SK-N-SH treated with all-trans-retinoic acid at 6 μM for 48 hours (cell line): ENCODE data around the gene SURF4.

Experiments used
- ATAC-seq: fragments of 200-7000 bp; cut with Tn5 transposase; 3 replicates; pipeline ENCODE4 v1.9.1; 2020; ENCODE audit warnings: mild to moderate bottlenecking, moderate library complexity
- ARNTL ChIP-seq: fragments of 450-650 bp; formaldehyde crosslinking; IDR thresholded peaks from 2 replicates; pipeline ENCODE4 v1.5.0; 2020; ENCODE audit warnings: low read depth, mild to moderate bottlenecking, moderate library complexity, borderline replicate concordance
- BACH2 ChIP-seq: fragments of 250-450 bp; sonication (Bioruptor Pico); IDR thresholded peaks from 2 replicates; pipeline ENCODE4 v1.9.0; 2021; ENCODE audit warnings: mild to moderate bottlenecking, borderline replicate concordance
- CREB5 ChIP-seq: fragments of 250-450 bp; sonication (Bioruptor Pico); IDR thresholded peaks from 2 replicates; pipeline ENCODE4 v1.5.1; 2020; ENCODE audit warnings: low read depth, mild to moderate bottlenecking, moderate library complexity
- CSDC2 ChIP-seq: fragments of 250-450 bp; sonication (Bioruptor Pico); IDR thresholded peaks from 2 replicates; pipeline ENCODE4 v1.5.0; 2020; ENCODE audit warnings: mild to moderate bottlenecking, moderate library complexity
- CSRNP3 ChIP-seq: fragments of 250-450 bp; sonication (Bioruptor Pico); IDR thresholded peaks from 2 replicates; pipeline ENCODE4 v1.5.1; 2021; ENCODE audit warnings: mild to moderate bottlenecking, moderate library complexity
- ESRRG ChIP-seq: fragments of 250-450 bp; sonication (Bioruptor Pico); IDR thresholded peaks from 2 replicates; pipeline ENCODE4 v1.6.1; 2021; ENCODE audit warnings: mild to moderate bottlenecking
- GLIS3 ChIP-seq: fragments of 250-450 bp; sonication (Bioruptor Pico); IDR thresholded peaks from 2 replicates; pipeline ENCODE4 v1.5.0; 2020; ENCODE audit warnings: mild to moderate bottlenecking, moderate library complexity
- ISL1 ChIP-seq: fragments of 250-450 bp; sonication (Bioruptor Pico); IDR thresholded peaks from 2 replicates; pipeline ENCODE4 v2.1.2; 2022; ENCODE audit warnings: mild to moderate bottlenecking, moderate library complexity
- OSR1 ChIP-seq: fragments of 250-450 bp; sonication (Bioruptor Pico); IDR thresholded peaks from 2 replicates; pipeline ENCODE4 v1.8.0; 2022; ENCODE audit warnings: moderate library complexity, mild to moderate bottlenecking, inconsistent platforms
- PATZ1 ChIP-seq: fragments of 250-450 bp; sonication (Bioruptor Pico); IDR thresholded peaks from 2 replicates; pipeline ENCODE4 v1.8.0; 2020; ENCODE audit warnings: mild to moderate bottlenecking, moderate library complexity, borderline replicate concordance
- POU6F1 ChIP-seq: fragments of 250-450 bp; sonication (Bioruptor Pico); IDR thresholded peaks from 2 replicates; pipeline ENCODE4 v1.8.0; 2021; ENCODE audit warnings: low read depth, mild to moderate bottlenecking, moderate library complexity, borderline replicate concordance
- PPARA ChIP-seq: fragments of 250-450 bp; sonication (Bioruptor Pico); IDR thresholded peaks from 2 replicates; pipeline ENCODE4 v1.5.0; 2020; ENCODE audit warnings: mild to moderate bottlenecking, borderline replicate concordance
- RARB ChIP-seq: fragments of 250-450 bp; sonication (Bioruptor Pico); IDR thresholded peaks from 2 replicates; pipeline ENCODE4 v1.8.0; 2021; ENCODE audit warnings: mild to moderate bottlenecking, moderate library complexity
- TCF4 ChIP-seq: fragments of 250-450 bp; sonication (Bioruptor Pico); IDR thresholded peaks from 2 replicates; pipeline ENCODE4 v1.8.0; 2021; ENCODE audit warnings: mild to moderate bottlenecking, moderate library complexity, borderline replicate concordance
- TOX ChIP-seq: fragments of 250-450 bp; sonication (Bioruptor Pico); IDR thresholded peaks from 2 replicates; pipeline ENCODE4 v1.8.0; 2021; ENCODE audit warnings: mild to moderate bottlenecking, moderate library complexity, borderline replicate concordance
- ZC3H10 ChIP-seq: fragments of 250-450 bp; sonication (Bioruptor Pico); IDR thresholded peaks from 2 replicates; pipeline ENCODE4 v1.5.1; 2021; ENCODE audit warnings: mild to moderate bottlenecking, moderate library complexity
- ZFP3 ChIP-seq: fragments of 250-450 bp; sonication (Bioruptor Pico); IDR thresholded peaks from 2 replicates; pipeline ENCODE4 v1.5.0; 2020; ENCODE audit warnings: mild to moderate bottlenecking, moderate library complexity
- ZFP30 ChIP-seq: fragments of 450-650 bp; formaldehyde crosslinking; IDR thresholded peaks from 2 replicates; pipeline ENCODE4 v1.5.0; 2022; ENCODE audit warnings: mild to moderate bottlenecking, moderate library complexity
- ZNF565 ChIP-seq: fragments of 450-650 bp; formaldehyde crosslinking; conservative IDR thresholded peaks from 2 replicates; pipeline ENCODE4 v1.5.0; 2020; ENCODE audit warnings: low read depth, mild to moderate bottlenecking, moderate library complexity
- ZNF70 ChIP-seq: fragments of 450-650 bp; formaldehyde crosslinking; IDR thresholded peaks from 2 replicates; pipeline ENCODE4 v1.5.0; 2020; ENCODE audit warnings: mild to moderate bottlenecking, moderate library complexity
- ZNF8 ChIP-seq: fragments of 450-650 bp; formaldehyde crosslinking; IDR thresholded peaks from 2 replicates; pipeline ENCODE4 v1.5.0; 2020; ENCODE audit warnings: mild to moderate bottlenecking, moderate library complexity
- TF ChIP-seq, protein P1 (sequence below): fragments of 250-450 bp; sonication (Bioruptor Pico); IDR thresholded peaks from 2 replicates; pipeline ENCODE4 v1.5.0; 2020; ENCODE audit warnings: mild to moderate bottlenecking, moderate library complexity

Gene SURF4

GRCh38 chr9:133346021-133346785, 29.7 kb downstream of the SURF4 start:
- no peak for ATAC-seq
- TF ChIP-seq ZNF8 (no peak), CREB5 (CRISPR knock-in tag) (no peak), OSR1 (no peak), ZNF70 (CRISPR knock-in tag) (no peak), RARB (CRISPR knock-in tag) (no peak), TCF4 (CRISPR knock-in tag) (no peak), ARNTL (CRISPR knock-in tag) (no peak), ISL1 (no peak), POU6F1 (CRISPR knock-in tag) (no peak), BACH2 (CRISPR knock-in tag) (no peak), ZNF565 (CRISPR knock-in tag) (no peak), CSDC2 (no peak), TOX (CRISPR knock-in tag) (no peak), ZC3H10 (CRISPR knock-in tag) (no peak)
- TF ChIP-seq, protein P1, sequence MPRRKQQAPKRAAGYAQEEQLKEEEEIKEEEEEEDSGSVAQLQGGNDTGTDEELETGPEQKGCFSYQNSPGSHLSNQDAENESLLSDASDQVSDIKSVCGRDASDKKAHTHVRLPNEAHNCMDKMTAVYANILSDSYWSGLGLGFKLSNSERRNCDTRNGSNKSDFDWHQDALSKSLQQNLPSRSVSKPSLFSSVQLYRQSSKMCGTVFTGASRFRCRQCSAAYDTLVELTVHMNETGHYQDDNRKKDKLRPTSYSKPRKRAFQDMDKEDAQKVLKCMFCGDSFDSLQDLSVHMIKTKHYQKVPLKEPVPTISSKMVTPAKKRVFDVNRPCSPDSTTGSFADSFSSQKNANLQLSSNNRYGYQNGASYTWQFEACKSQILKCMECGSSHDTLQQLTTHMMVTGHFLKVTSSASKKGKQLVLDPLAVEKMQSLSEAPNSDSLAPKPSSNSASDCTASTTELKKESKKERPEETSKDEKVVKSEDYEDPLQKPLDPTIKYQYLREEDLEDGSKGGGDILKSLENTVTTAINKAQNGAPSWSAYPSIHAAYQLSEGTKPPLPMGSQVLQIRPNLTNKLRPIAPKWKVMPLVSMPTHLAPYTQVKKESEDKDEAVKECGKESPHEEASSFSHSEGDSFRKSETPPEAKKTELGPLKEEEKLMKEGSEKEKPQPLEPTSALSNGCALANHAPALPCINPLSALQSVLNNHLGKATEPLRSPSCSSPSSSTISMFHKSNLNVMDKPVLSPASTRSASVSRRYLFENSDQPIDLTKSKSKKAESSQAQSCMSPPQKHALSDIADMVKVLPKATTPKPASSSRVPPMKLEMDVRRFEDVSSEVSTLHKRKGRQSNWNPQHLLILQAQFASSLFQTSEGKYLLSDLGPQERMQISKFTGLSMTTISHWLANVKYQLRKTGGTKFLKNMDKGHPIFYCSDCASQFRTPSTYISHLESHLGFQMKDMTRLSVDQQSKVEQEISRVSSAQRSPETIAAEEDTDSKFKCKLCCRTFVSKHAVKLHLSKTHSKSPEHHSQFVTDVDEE (CRISPR knock-in tag) = no peak

GRCh38 chr9:133345596-133345995, 30.3 kb downstream of the SURF4 start:
- ATAC-seq = no peak
- no peak for TF ChIP-seq PATZ1 (CRISPR knock-in tag)
- no peak for TF ChIP-seq ISL1
- TF ChIP-seq PPARA (CRISPR knock-in tag) = no peak
- no peak for TF ChIP-seq ZNF8
- no peak for TF ChIP-seq ZC3H10 (CRISPR knock-in tag)
- no peak for TF ChIP-seq CSDC2
- no peak for TF ChIP-seq RARB (CRISPR knock-in tag)
- TF ChIP-seq BACH2 (CRISPR knock-in tag) = no peak
- TF ChIP-seq ESRRG (CRISPR knock-in tag) = no peak
- no peak for TF ChIP-seq OSR1
- no peak for TF ChIP-seq ZFP3 (CRISPR knock-in tag)
- TF ChIP-seq, protein P1 (CRISPR knock-in tag) = no peak
- no peak for TF ChIP-seq ZNF565 (CRISPR knock-in tag)
- TF ChIP-seq CSRNP3 (CRISPR knock-in tag) = no peak
- TF ChIP-seq GLIS3 (CRISPR knock-in tag) = no peak
- TF ChIP-seq ZFP30 (CRISPR knock-in tag) = no peak
